Right lobe of liver (tissue), 6 donors: ENCODE measurements around the gene FCN3. TPM values are rescaled to one million over a fixed set of nuclear protein-coding genes. Genes with fewer than 3 reads are reported as not detected.

ENCODE experiments used
- ATAC-seq, 4 donors: fragments of 200-7000 bp; cut with Tn5 transposase; one replicate each; pipeline ENCODE4 v1.9.1; 2020; ENCODE audit warnings: mild to moderate bottlenecking in 4 of 4, moderate library complexity in 4 of 4
- DNase-seq, 3 donors: peaks; one replicate each; pipeline ENCODE4 v3.0.0-alpha.2; 2020
- H3K27ac ChIP-seq, 3 donors: fragments of 200-600 bp; one replicate each; pipeline ENCODE4 v1.8.0; 2022
- H3K27me3 ChIP-seq, 2 donors: fragments of 200-600 bp; one replicate each; pipeline ENCODE4 v1.8.0; 2022
- H3K36me3 ChIP-seq, 4 donors: fragments of 200-600 bp; sonication (generic) in 1 of 4; one replicate each; pipeline versions ENCODE4 v1.5.1 to v1.8.0; 2017 to 2022; ENCODE audit warnings: control low read depth in 1 of 4
- H3K4me1 ChIP-seq, 4 donors: fragments of 200-600 bp; sonication (generic) in 1 of 4; one replicate each; pipeline versions ENCODE4 v1.5.1 to v1.8.0; 2017 to 2022; ENCODE audit warnings: control low read depth in 1 of 4
- H3K4me3 ChIP-seq, 3 donors: fragments of 200-600 bp; one replicate each; pipeline ENCODE4 v1.8.0; 2022
- H3K9me3 ChIP-seq, 4 donors: fragments of 200-600 bp; sonication (generic) in 1 of 4; one replicate each; pipeline versions ENCODE4 v1.5.1 to v1.8.0; 2017 to 2022; ENCODE audit warnings: control low read depth in 1 of 4
- POLR2A ChIP-seq: fragments of 450-650 bp; IDR thresholded peaks from one replicate; pipeline ENCODE4 v1.6.1; 2017; ENCODE audit warnings: antibody characterized with exemption, mild to moderate bottlenecking
- WGBS: methylation state at CpG from one replicate; pipeline ENCODE4 v1.1.6; 2018; ENCODE audit warnings: low coverage, low lambda C conversion rate; ENCODE audit not compliant: insufficient coverage; ENCODE audit errors: missing lambda C conversion rate; 5-methylcytosine and 5-hydroxymethylcytosine counted together
- intact Hi-C, 2 donors: fragments of 100-400 bp; cut with DNase I; formaldehyde crosslinking; loops; one replicate each; pipeline versions ENCODE4 v1.11.2 to v1.14.1; 2022
- total RNA-seq, 6 experiments: library from RNA; depleted of rRNA in 2 of 6; stranded (reverse); fragments of >200 nt in 2 of 6; fragmentation: NEBNext Ultra II Directional in 3 of 6; extraction: Animal tissue kit (Norgen Biotek cat#: 25700) in 3 of 6; gene quantifications; one replicate each; pipeline versions ENCODE4 v1.1.0 to v1.2.4, GENCODE V29; 2016 to 2023
- TF ChIP-seq, protein P1 (sequence below), 4 donors: fragments of 200-600 bp in 3 of 4; fragments of 450-650 bp in 1 of 4; IDR thresholded peaks; one replicate each; pipeline versions ENCODE4 v1.5.1 to v1.8.0; 2016 to 2022; ENCODE audit warnings: antibody characterized with exemption in 4 of 4, mild to moderate bottlenecking in 2 of 4
- donor health status: DM: no; HTN: yes; CAD: no.
- donor health status: DM: no; HTN: no; CAD: no.
- donor health status: DM: no; HTN: no; CAD: no.
- donor health status: DM: no; HTN: yes; CAD: no.
- donor health status: DM: no; HTN: yes; CAD: no.

The FCN3 gene
- total RNA-seq, 6 experiments from 2014 or later = 81.6 to 213 (median 111) TPM

DNA sequence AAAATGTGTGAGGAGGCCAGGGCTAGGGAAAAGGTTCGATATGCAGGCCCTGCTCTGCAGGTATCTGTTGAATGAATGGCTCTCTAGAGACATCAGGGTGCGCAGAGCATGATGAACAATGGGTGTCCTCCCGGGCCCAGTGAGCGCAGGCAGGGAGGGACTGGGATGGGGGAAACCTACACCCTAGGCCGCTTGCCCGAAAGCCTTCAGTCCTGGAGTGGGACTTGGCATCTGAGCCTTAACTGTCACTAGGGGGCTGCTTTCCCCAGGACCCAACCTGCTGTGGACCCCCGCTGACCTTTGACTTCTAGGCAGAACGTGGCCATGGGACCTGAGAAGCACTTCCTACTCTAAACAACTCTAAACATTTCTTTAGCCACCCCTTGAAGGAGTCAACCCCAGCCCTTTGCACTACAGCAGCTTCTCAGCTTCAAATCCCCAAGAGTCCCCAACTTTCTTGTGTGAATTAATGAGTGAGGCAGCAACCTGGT lies 7.4 kb downstream of the FCN3 start:
- H3K27ac ChIP-seq = peak overlapping the region in 2 of 3 donors; percentile 50 to 96
- no peaks in the 10 kb centered on the region for H3K9me3 ChIP-seq
- intact Hi-C loops = no loop called here
- DNase-seq (no peak), ATAC-seq (no peak)
- peak overlapping the region; percentile 56 to 74 (median 68) for H3K4me3 ChIP-seq
- H3K4me1 ChIP-seq = peaks cover 0 to 22% (median 0%) of the 10 kb centered on the region in 4 donors
- no peaks in the 10 kb centered on the region for H3K36me3 ChIP-seq
- TF ChIP-seq, protein P1, sequence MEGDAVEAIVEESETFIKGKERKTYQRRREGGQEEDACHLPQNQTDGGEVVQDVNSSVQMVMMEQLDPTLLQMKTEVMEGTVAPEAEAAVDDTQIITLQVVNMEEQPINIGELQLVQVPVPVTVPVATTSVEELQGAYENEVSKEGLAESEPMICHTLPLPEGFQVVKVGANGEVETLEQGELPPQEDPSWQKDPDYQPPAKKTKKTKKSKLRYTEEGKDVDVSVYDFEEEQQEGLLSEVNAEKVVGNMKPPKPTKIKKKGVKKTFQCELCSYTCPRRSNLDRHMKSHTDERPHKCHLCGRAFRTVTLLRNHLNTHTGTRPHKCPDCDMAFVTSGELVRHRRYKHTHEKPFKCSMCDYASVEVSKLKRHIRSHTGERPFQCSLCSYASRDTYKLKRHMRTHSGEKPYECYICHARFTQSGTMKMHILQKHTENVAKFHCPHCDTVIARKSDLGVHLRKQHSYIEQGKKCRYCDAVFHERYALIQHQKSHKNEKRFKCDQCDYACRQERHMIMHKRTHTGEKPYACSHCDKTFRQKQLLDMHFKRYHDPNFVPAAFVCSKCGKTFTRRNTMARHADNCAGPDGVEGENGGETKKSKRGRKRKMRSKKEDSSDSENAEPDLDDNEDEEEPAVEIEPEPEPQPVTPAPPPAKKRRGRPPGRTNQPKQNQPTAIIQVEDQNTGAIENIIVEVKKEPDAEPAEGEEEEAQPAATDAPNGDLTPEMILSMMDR (IDR thresholded peaks at IDR 0.05) = no peak
- no peak for TF ChIP-seq POLR2A
- 32% methylated on average over 4 of the region's 8 CpGs for WGBS
- H3K27me3 ChIP-seq = no peaks in the 10 kb centered on the region

DNA sequence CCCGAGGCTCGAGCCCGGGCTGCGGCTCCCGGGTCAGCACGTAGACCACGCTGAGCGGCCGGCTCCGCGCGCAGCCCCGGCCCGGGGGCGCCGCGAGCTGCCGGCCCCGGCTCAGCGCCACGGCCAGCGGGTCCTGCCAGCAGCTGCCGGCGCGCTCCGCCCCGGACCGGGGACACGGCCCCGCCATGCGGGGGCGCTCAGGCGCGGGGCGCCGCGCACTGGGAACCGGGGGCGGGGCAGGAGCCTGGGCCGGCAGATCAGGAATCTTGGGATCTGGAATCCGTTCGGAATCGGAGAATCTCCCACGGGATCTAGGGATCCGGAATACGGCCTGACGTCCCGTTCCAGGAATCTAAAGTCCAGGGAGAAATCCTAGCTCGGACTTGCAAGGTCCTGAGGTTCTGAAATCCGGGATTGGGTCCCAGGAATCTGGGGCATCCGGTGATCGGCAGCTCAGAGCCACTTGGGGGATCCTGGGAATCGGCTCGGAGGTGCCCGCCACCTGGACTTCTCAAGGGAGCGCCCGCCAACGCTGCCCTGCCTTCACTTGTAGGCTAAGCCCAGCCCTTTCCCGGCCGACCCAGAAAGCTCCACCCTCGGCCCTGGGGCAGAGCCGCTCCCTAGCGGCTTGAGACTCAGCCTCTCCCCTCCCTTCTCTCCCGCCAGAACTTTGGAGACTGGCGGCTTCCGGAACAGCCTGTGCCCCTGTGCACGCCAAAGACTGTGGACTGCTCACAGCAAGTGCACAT lies 8.0 kb downstream of the FCN3 start, which contains the start of gene MAP3K6:
Gene MAP3K6 (minus strand): TSS at position 551 of the 749 bp plus-strand sequence. CDS start 364 bp downstream, at position 187.
- Histone ChIP-seq H3K4me3 (peak within 1 kb of the TSS; percentile 56 to 74 (median 68)), H3K9me3 (no peaks in the 10 kb centered on the region), H3K27ac (peak within 1 kb of the TSS; percentile 76 to 96 (median 81)), H3K4me1 (peaks cover 0 to 22% (median 0%) of the 10 kb centered on the region in 4 donors), H3K27me3 (no peaks in the 10 kb centered on the region), H3K36me3 (peaks cover 0 to 2% (median 0%) of the 10 kb centered on the region in 4 donors)
- peak; percentile 82 to 87 (median 85) for DNase-seq
- peak; percentile 67 for TF ChIP-seq POLR2A
- TF ChIP-seq, protein P1 (IDR thresholded peaks at IDR 0.05) = peak; percentile 30 to 76 (median 42)
- 0% methylated on average over 4 of the region's 67 CpGs for whole genome bisulfite sequencing
- ATAC-seq = peak; percentile 70 to 79 (median 76)
- intact Hi-C loops = no loop called here

DNA sequence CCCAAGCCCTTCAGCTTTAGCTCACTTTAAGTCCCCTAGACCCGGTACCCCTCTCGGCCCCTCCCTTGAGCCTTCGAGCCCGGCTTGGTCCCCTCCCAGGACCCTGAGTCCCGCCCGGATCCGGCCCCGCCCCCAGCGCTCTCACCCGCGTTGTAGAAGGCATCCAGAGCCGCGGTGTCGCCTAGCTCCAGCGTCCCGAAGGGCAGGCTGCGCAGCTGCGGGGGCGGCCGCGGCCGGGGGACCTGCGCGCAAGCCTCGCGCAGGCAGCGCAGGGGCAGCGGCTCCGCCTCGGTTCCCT lies 8.6 kb downstream of the FCN3 start:
- peaks cover 0 to 22% (median 0%) of the 10 kb centered on the region in 4 donors for H3K4me1 ChIP-seq
- H3K9me3 ChIP-seq = no peaks in the 10 kb centered on the region
- peak overlapping the region; percentile 56 to 74 (median 68) for H3K4me3 ChIP-seq
- TF ChIP-seq POLR2A = no peak
- TF ChIP-seq, protein P1 (IDR thresholded peaks at IDR 0.05) = no peak
- intact Hi-C loops = no loop called here
- ATAC-seq (peak; percentile 51 to 65 (median 61)), DNase-seq (peak; percentile 84 to 92 (median 85))
- peak overlapping the region; percentile 59 to 96 (median 76) for H3K27ac ChIP-seq
- H3K36me3 ChIP-seq = peaks cover 0 to 2% (median 0%) of the 10 kb centered on the region in 4 donors
- 1% methylated on average over 16 of the region's 30 CpGs for WGBS
- no peaks in the 10 kb centered on the region for H3K27me3 ChIP-seq

DNA sequence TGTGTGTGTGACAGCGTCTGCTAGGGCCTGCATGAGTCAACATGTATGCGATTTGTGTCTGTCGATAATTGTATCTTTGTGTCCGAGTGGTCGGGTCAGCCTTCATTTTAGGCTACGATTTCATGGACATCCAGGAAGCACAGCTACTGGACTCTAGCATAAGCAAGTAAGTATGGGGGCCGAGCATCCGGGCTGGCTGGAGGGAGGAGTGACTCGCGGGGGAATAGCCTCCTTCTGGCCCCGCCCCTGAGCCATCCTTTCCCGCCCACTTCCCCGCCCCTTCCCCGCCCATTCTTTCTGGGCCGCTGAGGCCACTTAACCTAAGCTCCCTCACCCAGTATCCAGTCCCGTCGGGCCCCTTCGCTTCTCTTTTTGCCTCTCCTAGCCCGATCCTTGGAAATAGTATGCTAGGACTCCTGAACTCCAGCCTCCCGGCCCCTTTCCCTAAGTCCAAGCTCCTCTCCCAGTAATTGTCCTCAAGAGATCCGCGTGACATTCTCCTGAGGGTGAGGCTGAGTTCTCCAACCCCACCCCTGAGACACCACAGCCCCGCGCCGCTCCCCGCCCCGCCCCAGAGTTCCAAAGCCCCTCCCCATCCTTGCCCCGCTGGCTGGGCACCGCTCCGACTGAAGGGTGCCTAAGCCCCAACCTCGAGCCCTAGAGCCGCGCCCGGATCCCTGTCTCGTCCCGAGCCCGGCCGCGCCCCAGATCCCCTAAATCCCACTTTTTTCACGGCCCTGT lies 9.1 kb downstream of the FCN3 start:
- peaks cover 0 to 22% (median 0%) of the 10 kb centered on the region in 4 donors for H3K4me1 ChIP-seq
- H3K27me3 ChIP-seq = no peaks in the 10 kb centered on the region
- WGBS = 3% methylated on average over 21 of the region's 40 CpGs
- DNase-seq (peak; percentile 88 to 90 (median 88)), ATAC-seq (peak; percentile 76 to 81 (median 79))
- TF ChIP-seq POLR2A = peak; percentile 46
- TF ChIP-seq, protein P1 (IDR thresholded peaks at IDR 0.05) = no peak
- peaks cover 0 to 2% (median 0%) of the 10 kb centered on the region in 4 donors for H3K36me3 ChIP-seq
- peak overlapping the region; percentile 56 to 74 (median 68) for H3K4me3 ChIP-seq
- H3K9me3 ChIP-seq = no peaks in the 10 kb centered on the region
- intact Hi-C loops = no loop called here
- H3K27ac ChIP-seq = peak overlapping the region; percentile 59 to 96 (median 76)
